ENCODE data around the gene TMEM178B. TPM values are rescaled to one million over a fixed set of nuclear protein-coding genes. Genes with fewer than 3 reads are reported as not detected.

The TMEM178B gene
- polyA plus RNA-seq, 1 donor (not counting 4 experiments of a cell fraction or from before 2014, with no cell fraction given), result not detected

GRCh38 chr7:141207661-141208060 is 133.8 kb downstream of the TMEM178B start:
- H3K27me3 ChIP-seq (ENCODE audit: control insufficient read depth, extremely low read depth, insufficient read depth, low read length), result no peaks in the 10 kb centered on the region
- H4K20me1 ChIP-seq (ENCODE audit: control insufficient read depth, extremely low read depth, insufficient read depth, low read length), result no peaks in the 10 kb centered on the region
- dilution Hi-C loops (cut with MboI; ENCODE audit: extremely low pct_ligation_motif_present, low sequenced_read_pairs), result no loop called here
- H3K36me3 ChIP-seq (ENCODE audit: control insufficient read depth in 2 of 2, extremely low read depth in 1 of 2, insufficient read depth in 2 of 2, low read length in 2 of 2), result no peaks in the 10 kb centered on the region
- H3K79me2 ChIP-seq (ENCODE audit: control insufficient read depth, insufficient read depth, low read length), result no peaks in the 10 kb centered on the region
- no peak overlapping the region for H3K27ac ChIP-seq (ENCODE audit: control insufficient read depth, insufficient read depth, low read length)
- H3K4me1 ChIP-seq (ENCODE audit: control insufficient read depth, extremely low read depth, insufficient read depth, low read length), result no peaks in the 10 kb centered on the region
- no peak overlapping the region for H3K4me2 ChIP-seq (ENCODE audit: control insufficient read depth, extremely low read depth, insufficient read depth, low read depth, low read length)
- no peaks in the 10 kb centered on the region for H3K9me1 ChIP-seq (ENCODE audit: control insufficient read depth, extremely low read depth, insufficient read depth, low read length)
- TF ChIP-seq EZH2 (IDR thresholded peaks at IDR 0.05; ENCODE audit: low read length) (no peak), CTCF (optimal IDR thresholded peaks at IDR 0.05 in 1 of 3, IDR thresholded peaks at IDR 0.05 in 1 of 3, conservative IDR thresholded peaks at IDR 0.05 in 1 of 3; ENCODE audit: extremely low read depth in 1 of 3, insufficient read depth in 2 of 3, low read length in 3 of 3) (no peak)
- FAIRE-seq (no peak), DNase-seq (ENCODE audit: low read depth, low spot score) (no peak)
- H3K9me3 ChIP-seq (ENCODE audit: control insufficient read depth, low read depth, low read length), result no peaks in the 10 kb centered on the region
- no peak overlapping the region for H3K4me3 ChIP-seq (ENCODE audit: control insufficient read depth in 2 of 3, extremely low read depth in 1 of 3, insufficient read depth in 2 of 3, low read depth in 1 of 3, low read length in 3 of 3)
- H2AFZ ChIP-seq (ENCODE audit: control insufficient read depth, low read length), result no peak overlapping the region
- H3K9ac ChIP-seq (ENCODE audit: control insufficient read depth, extremely low read depth, insufficient read depth, low read length), result no peak overlapping the region

- Histone ChIP-seq H3K4me2 (ENCODE audit: control insufficient read depth, extremely low read depth, insufficient read depth, low read depth, low read length) (no peak overlapping the region), H3K27ac (ENCODE audit: control insufficient read depth, insufficient read depth, low read length) (no peak overlapping the region), H3K36me3 (ENCODE audit: control insufficient read depth in 2 of 2, extremely low read depth in 1 of 2, insufficient read depth in 2 of 2, low read length in 2 of 2) (no peaks in the 10 kb centered on the region), H3K27me3 (ENCODE audit: control insufficient read depth, extremely low read depth, insufficient read depth, low read length) (no peaks in the 10 kb centered on the region), H2AFZ (ENCODE audit: control insufficient read depth, low read length) (no peak overlapping the region), H3K4me1 (ENCODE audit: control insufficient read depth, extremely low read depth, insufficient read depth, low read length) (no peaks in the 10 kb centered on the region), H3K9ac (ENCODE audit: control insufficient read depth, extremely low read depth, insufficient read depth, low read length) (no peak overlapping the region), H3K4me3 (ENCODE audit: control insufficient read depth in 2 of 3, extremely low read depth in 1 of 3, insufficient read depth in 2 of 3, low read depth in 1 of 3, low read length in 3 of 3) (no peak overlapping the region), H3K9me3 (ENCODE audit: control insufficient read depth, low read depth, low read length) (no peaks in the 10 kb centered on the region), H3K9me1 (ENCODE audit: control insufficient read depth, extremely low read depth, insufficient read depth, low read length) (no peaks in the 10 kb centered on the region), H3K79me2 (ENCODE audit: control insufficient read depth, insufficient read depth, low read length) (no peaks in the 10 kb centered on the region), H4K20me1 (ENCODE audit: control insufficient read depth, extremely low read depth, insufficient read depth, low read length) (no peaks in the 10 kb centered on the region)
- FAIRE-seq, result no peak
- DNase-seq (ENCODE audit: low read depth, low spot score), result no peak
- TF ChIP-seq CTCF (optimal IDR thresholded peaks at IDR 0.05 in 1 of 3, IDR thresholded peaks at IDR 0.05 in 1 of 3, conservative IDR thresholded peaks at IDR 0.05 in 1 of 3; ENCODE audit: extremely low read depth in 1 of 3, insufficient read depth in 2 of 3, low read length in 3 of 3), result no peak
- no peak for TF ChIP-seq EZH2 (IDR thresholded peaks at IDR 0.05; ENCODE audit: low read length)
- dilution Hi-C loops (cut with MboI; ENCODE audit: extremely low pct_ligation_motif_present, low sequenced_read_pairs), result no loop called here
Observed at GRCh38 chr7:141208539-141208938, 134.7 kb downstream of the TMEM178B start.
